B cell (primary cell): ENCODE data around the gene CAMK2D. TPM values are rescaled to one million over a fixed set of nuclear protein-coding genes. Genes with fewer than 3 reads are reported as not detected.

ENCODE experiments used
- ATAC-seq: fragments of 200-7000 bp; cut with Tn5 transposase; one replicate; pipeline ENCODE4 v1.10.0; 2021; ENCODE audit warnings: low read depth, mild to moderate bottlenecking, moderate number of reproducible peaks, moderate library complexity
- CTCF ChIA-PET: fragments of 350-600 bp; sonication (Branson Sonifier 250); formaldehyde crosslinking; loops from one replicate; lab custom pipeline; 2021; ENCODE audit warnings: antibody characterized with exemption, inconsistent platforms; lab: Charles Lee
- POLR2A ChIA-PET: fragments of 350-600 bp; sonication (Branson Sonifier 250); formaldehyde crosslinking; loops from one replicate; lab custom pipeline; 2021; ENCODE audit warnings: antibody characterized with exemption; lab: Charles Lee
- DNase-seq: peaks from one replicate; pipeline ENCODE4 v3.0.0; 2013
- H2AFZ ChIP-seq: 2 replicates; pipeline ENCODE4 v1.6.1; 2012; ENCODE audit warnings: mild to moderate bottlenecking, low read depth, low read length; ENCODE audit not compliant: insufficient read depth, poor library complexity, severe bottlenecking
- H3K27ac ChIP-seq, 2 donors: 1 replicate in 1 of 2; 2 replicates in 1 of 2; pipeline ENCODE4 v1.5.1; 2012 to 2013; ENCODE audit warnings: low read length in 2 of 2, mild to moderate bottlenecking in 2 of 2, moderate library complexity in 1 of 2
- H3K27me3 ChIP-seq, 4 experiments: fragments of 200-600 bp in 1 of 4; sonication (generic) in 1 of 4; replicated peaks in 1 of 4; 1 replicate in 2 of 4; 2 replicates in 2 of 4; pipeline versions ENCODE4 v1.6.1 to v1.7.0; 2013 to 2016; ENCODE audit warnings: low read length in 3 of 4, mild to moderate bottlenecking in 2 of 4, mixed read lengths in 1 of 4, moderate library complexity in 1 of 4; ENCODE audit not compliant: insufficient read depth in 4 of 4, control insufficient read depth in 3 of 4; ENCODE audit errors: control extremely low read depth in 1 of 4
- H3K36me3 ChIP-seq, 2 experiments: replicated peaks in 1 of 2; 1 replicate in 1 of 2; 2 replicates in 1 of 2; pipeline versions ENCODE4 v1.6.1 to v1.7.1; 2013; ENCODE audit warnings: low read length in 1 of 2; ENCODE audit not compliant: insufficient read depth in 2 of 2, control insufficient read depth in 1 of 2; ENCODE audit errors: control extremely low read depth in 1 of 2, extremely low read depth in 1 of 2
- H3K4me1 ChIP-seq, 2 donors: fragments of 200-600 bp in 1 of 2; sonication (generic) in 1 of 2; 1 replicate in 1 of 2; 2 replicates in 1 of 2; pipeline versions ENCODE4 v1.5.1 to v1.6.1; 2013 to 2017; ENCODE audit warnings: low read length in 2 of 2; ENCODE audit not compliant: control insufficient read depth in 2 of 2, insufficient read depth in 2 of 2
- H3K4me2 ChIP-seq: replicated peaks from 2 replicates; pipeline ENCODE3; 2012; ENCODE audit warnings: mild to moderate bottlenecking, low read depth, low read length; ENCODE audit not compliant: poor library complexity, severe bottlenecking
- H3K4me3 ChIP-seq, 5 experiments: fragments of 200-600 bp in 1 of 5; sonication (generic) in 1 of 5; 1 replicate in 3 of 5; 2 replicates in 2 of 5; pipeline versions ENCODE4 v1.5.1 to v1.7.0; 2011 to 2016; ENCODE audit warnings: low read length in 4 of 5, mild to moderate bottlenecking in 4 of 5, low read depth in 2 of 5, control low read depth in 1 of 5, moderate library complexity in 1 of 5; ENCODE audit not compliant: insufficient read depth in 1 of 5; ENCODE audit errors: control extremely low read depth in 1 of 5, extremely low read depth in 1 of 5
- H3K79me2 ChIP-seq: fragments of 200-600 bp; sonication (generic); one replicate; pipeline ENCODE4 v1.6.0; 2016; ENCODE audit warnings: low read length; ENCODE audit not compliant: control insufficient read depth, insufficient read depth
- H3K9ac ChIP-seq: fragments of 200-600 bp; sonication (generic); 2 replicates; pipeline ENCODE4 v1.6.1; 2017; ENCODE audit warnings: mild to moderate bottlenecking, low read length, moderate library complexity
- H3K9me3 ChIP-seq, 3 donors: one replicate each; pipeline versions ENCODE4 v1.6.1 to v1.7.1; 2013; ENCODE audit warnings: low read length in 2 of 3; ENCODE audit not compliant: control insufficient read depth in 2 of 3, insufficient read depth in 1 of 3; ENCODE audit errors: control extremely low read depth in 1 of 3
- H4K20me1 ChIP-seq: 2 replicates; pipeline ENCODE4 v1.6.0; 2012; ENCODE audit warnings: mild to moderate bottlenecking, low read length; ENCODE audit not compliant: insufficient read depth, control insufficient read depth, poor library complexity, severe bottlenecking
- H3K27ac Mint-ChIP-seq: one replicate; pipeline ENCODE4 v1.8.0; 2021; ENCODE audit warnings: mixed read lengths
- H3K27me3 Mint-ChIP-seq: one replicate; pipeline ENCODE4 v1.8.0; 2021; ENCODE audit warnings: mixed read lengths
- H3K4me1 Mint-ChIP-seq: one replicate; pipeline ENCODE4 v1.8.0; 2021; ENCODE audit warnings: mixed read lengths
- H3K4me3 Mint-ChIP-seq: one replicate; pipeline ENCODE4 v1.8.0; 2021; ENCODE audit warnings: mixed read lengths
- H3K9me3 Mint-ChIP-seq: one replicate; pipeline ENCODE4 v1.8.0; 2022; ENCODE audit warnings: mixed read lengths; ENCODE audit not compliant: insufficient read depth
- CTCF ChIP-seq: fragments of 200-600 bp; IDR thresholded peaks from one replicate; pipeline ENCODE4 v1.8.0; 2022; ENCODE audit warnings: antibody characterized with exemption, mild to moderate bottlenecking
- EZH2 ChIP-seq: IDR thresholded peaks from 2 replicates; pipeline ENCODE4 v1.6.1; 2012; ENCODE audit warnings: borderline replicate concordance, low read depth, mild to moderate bottlenecking, moderate library complexity, low read length; ENCODE audit not compliant: insufficient read depth, poor library complexity, severe bottlenecking
- WGBS: methylation state at CpG from one replicate; pipeline ENCODE4 v1.1.5; 2013; ENCODE audit warnings: missing lambda C conversion rate; ENCODE audit not compliant: insufficient coverage; 5-methylcytosine and 5-hydroxymethylcytosine counted together
- intact Hi-C: fragments of 100-400 bp; cut with micrococcal nuclease; formaldehyde crosslinking; loops from one replicate; pipeline ENCODE4 v1.10.0; 2022
- polyA plus RNA-seq: library from polyadenylated mRNA; depleted of rRNA; stranded (reverse); fragments of >200 nt; gene quantifications from 2 replicates; pipeline ENCODE4 v1.2.3, GENCODE V29; 2012
- total RNA-seq, 2 donors: library from RNA; stranded (reverse); fragments of 120-200 nt in 1 of 2; gene quantifications; 1 replicate in 1 of 2; 2 replicates in 1 of 2; pipeline versions ENCODE4 v1.2.3 to v1.2.4, GENCODE V29; 2013 to 2022

CAMK2D gene
- total and polyA plus RNA-seq, 2 donors (not counting 1 experiment from before 2014, with no cell fraction given): 26.3 to 57.0 TPM

DNA sequence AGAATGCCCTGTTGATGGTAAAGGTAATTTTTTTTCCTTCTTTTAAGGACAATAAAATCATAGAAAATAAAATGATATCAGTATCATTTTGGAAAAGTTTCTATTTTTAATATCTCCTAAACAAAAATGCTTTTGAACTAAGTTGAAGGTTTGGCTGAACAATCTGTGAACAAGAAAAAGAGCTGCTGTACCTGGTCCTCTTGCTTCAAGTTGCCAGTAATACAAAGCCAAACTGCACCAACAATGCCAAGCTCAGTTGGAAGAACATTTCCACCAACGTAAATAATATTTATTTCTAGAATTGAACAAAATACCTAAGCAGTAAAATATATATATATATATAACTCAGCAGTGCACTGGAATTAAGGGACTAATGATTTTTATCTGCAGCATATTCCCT lies 132.8 kb downstream of the CAMK2D start:
- Histone ChIP-seq H3K79me2 (peaks cover 96% of the 10 kb centered on the region), H3K27me3 (no peaks in the 10 kb centered on the region), H2AFZ (no peak overlapping the region), H3K4me2 (no peak overlapping the region), H3K9me3 (no peaks in the 10 kb centered on the region), H4K20me1 (peaks cover 6% of the 10 kb centered on the region), H3K4me3 (no peak overlapping the region), H3K4me1 (peaks cover 3 to 22% of the 10 kb centered on the region in 2 donors), H3K9ac (no peak overlapping the region), H3K36me3 (peaks cover 4 to 22% of the 10 kb centered on the region in 2 experiments), H3K27ac (no peak overlapping the region)
- TF ChIP-seq EZH2 (no peak), CTCF (no peak)
- H3K27ac Mint-ChIP-seq: no peak overlapping the region
- WGBS: no CpG with 5 or more reads among the region's 1 CpG
- ChIA-PET POLR2A (no interaction called here), CTCF (interaction anchor here (0.7 to 3.2 kb wide), 2 partner anchors 8 to 154 kb away, joined by 3 to 11 read pairs; no protein-coding TSS in a partner anchor)
- H3K9me3 Mint-ChIP-seq: no peaks in the 10 kb centered on the region
- DNase-seq: no peak
- H3K4me3 Mint-ChIP-seq: no peak overlapping the region
- H3K27me3 Mint-ChIP-seq: no peaks in the 10 kb centered on the region
- intact Hi-C loops: no loop called here
- peaks cover 64% of the 10 kb centered on the region for H3K4me1 Mint-ChIP-seq
- ATAC-seq: no peak

DNA sequence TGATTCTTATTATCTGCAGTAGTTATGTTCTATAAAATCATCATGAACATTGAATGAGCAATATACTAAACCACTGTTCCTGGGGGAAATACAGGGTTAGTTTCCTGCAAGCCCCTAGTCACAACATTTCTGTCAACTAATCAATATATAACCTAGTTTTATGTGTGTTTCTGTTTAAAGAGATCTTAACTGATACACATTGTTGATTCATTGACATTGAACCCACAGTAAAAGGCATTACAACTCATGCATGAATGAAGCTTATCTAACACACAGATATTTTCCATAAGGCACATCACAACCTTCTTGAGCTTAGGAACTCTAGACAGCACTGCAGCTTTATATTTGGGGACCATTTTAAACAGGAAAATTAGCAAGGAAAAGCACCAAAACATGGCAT lies 134.2 kb downstream of the CAMK2D start:
- intact Hi-C loops: no loop called here
- no peak overlapping the region for H3K4me3 ChIP-seq
- peaks cover 60% of the 10 kb centered on the region for H3K4me1 Mint-ChIP-seq

More for the DNA sequence above, 134.2 kb downstream of the CAMK2D start:
- Histone ChIP-seq H3K27me3 (no peaks in the 10 kb centered on the region), H2AFZ (no peak overlapping the region), H3K4me2 (peak overlapping the region; percentile 17), H4K20me1 (no peaks in the 10 kb centered on the region), H3K36me3 (peaks cover 3 to 21% of the 10 kb centered on the region in 2 experiments), H3K79me2 (peaks cover 95% of the 10 kb centered on the region), H3K27ac (no peak overlapping the region), H3K4me1 (peaks cover 6 to 18% of the 10 kb centered on the region in 2 donors), H3K9ac (no peak overlapping the region), H3K9me3 (no peaks in the 10 kb centered on the region)
- H3K27me3 Mint-ChIP-seq: no peaks in the 10 kb centered on the region
- H3K27ac Mint-ChIP-seq: peak overlapping the region; percentile 1
- ATAC-seq (no peak), DNase-seq (no peak)
- ChIA-PET CTCF (interaction anchor here (0.5 to 3.2 kb wide), 2 partner anchors 10 to 162 kb away, joined by 3 to 11 read pairs; no protein-coding TSS in a partner anchor), POLR2A (no interaction called here)
- no peak for TF ChIP-seq CTCF
- TF ChIP-seq EZH2: no peak
- H3K9me3 Mint-ChIP-seq: no peaks in the 10 kb centered on the region
- H3K4me3 Mint-ChIP-seq: no peak overlapping the region
